AG04450 (cell line): ENCODE results near the gene TMEM272. TPM values are rescaled to one million over a fixed set of nuclear protein-coding genes. Genes with fewer than 3 reads are reported as not detected.

Experiments
- CTCF ChIA-PET: fragments of 300-600, 350-600 bp; formaldehyde crosslinking; extraction: SDS; loops from one replicate; lab custom pipeline; 2022; ENCODE audit warnings: antibody characterized with exemption, inconsistent platforms; lab: Charles Lee
- POLR2A ChIA-PET: fragments of 350-600 bp; formaldehyde crosslinking; extraction: SDS; loops from one replicate; lab custom pipeline; 2021; ENCODE audit warnings: antibody characterized with exemption, inconsistent platforms; lab: Yijun Ruan, JAX
- DNase-seq: peaks from one replicate; pipeline ENCODE4 v3.0.0-alpha.2; 2011; ENCODE audit warnings: low read depth, low spot score
- H3K27ac ChIP-seq: one replicate; pipeline ENCODE4 v1.5.1; 2012; ENCODE audit warnings: low read depth, low read length, control low read depth
- H3K27me3 ChIP-seq: one replicate; pipeline ENCODE4 v1.6.0; 2012; ENCODE audit warnings: low read length; ENCODE audit not compliant: control insufficient read depth, insufficient read depth
- H3K4me3 ChIP-seq: 2 replicates; pipeline ENCODE4 v1.5.1; 2011; ENCODE audit warnings: mild to moderate bottlenecking, low read depth, low read length, control low read depth
- H3K9me3 ChIP-seq: 2 replicates; pipeline ENCODE4 v1.5.1; 2012; ENCODE audit warnings: low read length; ENCODE audit not compliant: control insufficient read depth, insufficient read depth
- CTCF ChIP-seq: IDR thresholded peaks from 2 replicates; pipeline ENCODE4 v1.5.1; 2011; ENCODE audit warnings: low read depth, low read length, control low read depth, inconsistent platforms
- polyA plus RNA-seq: library from polyadenylated mRNA; depleted of rRNA; stranded (reverse); fragments of >200 nt; gene quantifications from 2 replicates; pipeline ENCODE4 v1.2.3, GENCODE V29; 2011

The TMEM272 gene
- polyA plus RNA-seq, 1 experiment = not detected

- ChIA-PET CTCF (no interaction called here), POLR2A (no interaction called here)
- no peaks in the 10 kb centered on the region for H3K9me3 ChIP-seq
- no peak for DNase-seq
- no peak for TF ChIP-seq CTCF
- peaks cover 20% of the 10 kb centered on the region for H3K27me3 ChIP-seq
- H3K4me3 ChIP-seq = no peak overlapping the region
- no peak overlapping the region for H3K27ac ChIP-seq
Observed at GRCh38 chr13:51839711-51840540, 5.1 kb downstream of the TMEM272 start.

- Histone ChIP-seq H3K27ac (no peak overlapping the region), H3K9me3 (no peaks in the 10 kb centered on the region), H3K4me3 (no peak overlapping the region), H3K27me3 (peaks cover 26% of the 10 kb centered on the region)
- ChIA-PET POLR2A (no interaction called here), CTCF (interaction anchor here (0.9 to 1.4 kb wide), 3 partner anchors 12 to 713 kb away, joined by 3 read pairs; no protein-coding TSS in a partner anchor)
- TF ChIP-seq CTCF = no peak
- no peak for DNase-seq
Observed at GRCh38 chr13:51838240-51838846, 6.6 kb downstream of the TMEM272 start.

GRCh38 chr13:51837016-51837415, 8.0 kb downstream of the TMEM272 start:
- CTCF ChIA-PET = interaction anchor here (1.4 kb wide), 1 partner anchor 13 kb away, joined by 3 read pairs; no protein-coding TSS in a partner anchor
- no peak for TF ChIP-seq CTCF
- POLR2A ChIA-PET = no interaction called here
- DNase-seq = no peak
- Histone ChIP-seq H3K4me3 (no peak overlapping the region), H3K27me3 (peaks cover 28% of the 10 kb centered on the region), H3K27ac (no peak overlapping the region), H3K9me3 (no peaks in the 10 kb centered on the region)

- Histone ChIP-seq H3K27ac (no peak overlapping the region), H3K27me3 (peaks cover 25% of the 10 kb centered on the region), H3K4me3 (no peak overlapping the region), H3K9me3 (no peaks in the 10 kb centered on the region)
- no peak for DNase-seq
- TF ChIP-seq CTCF = no peak
- CTCF ChIA-PET = interaction anchor here (1.1 to 1.8 kb wide), 4 partner anchors 11 to 616 kb away, joined by 4 to 12 read pairs (median 5); partner anchors contain the start of gene TMEM272
- POLR2A ChIA-PET = interaction anchor here (0.6 to 0.7 kb wide), 2 partner anchors 324 to 389 kb away, joined by 3 read pairs; no protein-coding TSS in a partner anchor
Observed at GRCh38 chr13:51834581-51835171, 10.3 kb downstream of the TMEM272 start.
